CMK (cell line): Measurements from ENCODE around the gene CAGE1.
"Not testable (repeated sequence)": the region's sequence is repeated elsewhere in the genome, so short reads cannot be mapped to it uniquely, and the experiment has no call there.

ENCODE experiments used
- DNase-seq: peaks from one replicate; pipeline ENCODE4 v3.0.0-alpha.2; 2010; ENCODE audit warnings: low read depth

The CAGE1 gene

DNA sequence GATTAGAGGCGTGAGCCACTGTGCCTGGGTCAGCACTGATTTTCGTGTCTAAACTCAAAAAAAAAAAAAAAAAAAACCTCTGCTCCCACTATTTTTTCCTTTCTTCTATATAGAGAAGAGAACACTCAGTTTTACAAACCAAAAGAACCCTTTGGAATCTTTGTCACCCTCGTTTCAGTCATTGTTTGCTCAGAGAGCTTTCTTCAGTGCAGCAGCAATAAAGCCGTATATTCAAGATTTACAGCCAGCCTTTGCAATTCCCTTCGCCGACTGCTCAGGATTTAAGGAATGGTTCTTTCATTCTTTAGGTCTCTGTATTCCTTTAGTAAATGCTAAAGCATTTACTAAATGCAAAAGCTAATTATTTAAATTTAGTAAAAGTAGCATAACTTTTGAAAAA, 20.2 kb upstream of the CAGE1 start:
- DNase-seq, result no peak

DNA sequence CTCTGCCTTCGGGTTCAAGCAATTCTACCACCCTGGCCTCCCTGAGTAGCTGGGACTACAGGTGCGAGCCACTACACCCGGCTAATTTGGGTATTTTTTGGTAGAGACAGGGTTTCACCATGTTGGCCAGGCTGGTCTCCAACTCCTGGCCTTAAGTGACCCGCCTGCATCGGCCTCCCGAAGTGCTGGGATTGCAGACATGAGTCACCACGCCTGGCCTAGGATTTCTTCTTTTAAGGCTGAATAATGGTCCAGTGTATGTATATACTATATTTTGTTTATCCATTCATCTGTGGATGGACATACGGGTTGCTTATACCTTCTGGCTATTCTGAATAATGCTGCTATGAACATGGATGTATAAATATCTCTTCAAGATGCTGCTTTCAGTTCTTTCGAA, 17.2 kb upstream of the CAGE1 start:
- DNase-seq, result no peak

DNA sequence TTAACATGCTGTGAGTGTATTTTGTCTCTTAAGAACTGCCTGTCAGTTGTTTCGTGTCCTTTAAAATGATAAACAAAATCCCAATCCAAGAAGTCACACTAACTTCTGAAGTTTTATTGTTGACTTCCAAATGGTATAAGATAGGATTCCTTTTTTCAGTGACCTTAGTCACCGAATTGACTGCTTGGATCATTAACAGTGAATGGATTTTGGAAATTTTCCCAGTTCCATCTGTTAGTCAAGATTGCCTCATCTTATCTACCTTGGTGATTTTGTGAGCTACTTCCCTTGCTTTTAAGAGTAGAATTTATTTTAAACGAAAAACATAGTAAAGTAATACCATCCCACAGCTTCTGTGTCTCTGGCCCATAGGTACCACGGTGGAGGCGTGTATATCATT, 15.0 kb upstream of the CAGE1 start:
- DNase-seq, result no peak

DNA sequence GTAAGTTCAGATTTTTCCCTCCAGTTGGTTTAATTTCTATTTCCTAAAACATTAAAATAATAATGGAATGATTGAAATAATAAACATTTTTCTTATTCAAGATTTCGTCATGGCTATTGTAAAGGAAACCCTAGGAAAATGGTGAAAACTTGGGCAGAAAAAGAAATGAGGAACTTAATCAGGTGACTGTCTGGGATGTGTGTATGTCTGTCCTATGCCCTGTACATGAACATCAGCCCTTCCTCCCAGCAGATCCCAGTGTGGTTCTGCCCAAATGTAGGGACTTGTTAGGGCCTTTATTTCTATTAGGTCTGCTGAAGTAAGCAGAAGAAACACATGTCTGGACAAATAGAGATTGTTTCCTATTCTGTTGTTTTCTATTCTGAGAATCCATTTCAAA, 13.2 kb upstream of the CAGE1 start:
- DNase-seq, result no peak

DNA sequence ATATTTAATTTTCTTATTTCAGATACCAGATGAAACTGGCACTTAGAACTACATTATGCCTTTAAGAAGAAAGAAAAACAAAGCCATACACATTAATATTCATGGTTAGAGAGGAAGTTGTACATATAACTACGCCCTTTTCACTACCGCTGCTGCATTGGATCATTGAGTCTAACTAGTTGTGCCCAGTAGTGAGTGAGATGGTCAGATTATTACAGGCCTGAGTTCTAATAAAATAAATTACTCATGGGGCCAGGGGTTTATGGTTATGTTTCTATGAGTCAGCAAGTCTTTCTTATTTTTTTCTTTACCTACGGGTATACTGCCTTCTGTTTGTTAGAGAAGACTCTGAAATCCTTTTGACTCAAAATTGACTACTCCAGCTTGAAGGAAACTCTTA, 11.5 kb upstream of the CAGE1 start:
- no peak for DNase-seq

DNA sequence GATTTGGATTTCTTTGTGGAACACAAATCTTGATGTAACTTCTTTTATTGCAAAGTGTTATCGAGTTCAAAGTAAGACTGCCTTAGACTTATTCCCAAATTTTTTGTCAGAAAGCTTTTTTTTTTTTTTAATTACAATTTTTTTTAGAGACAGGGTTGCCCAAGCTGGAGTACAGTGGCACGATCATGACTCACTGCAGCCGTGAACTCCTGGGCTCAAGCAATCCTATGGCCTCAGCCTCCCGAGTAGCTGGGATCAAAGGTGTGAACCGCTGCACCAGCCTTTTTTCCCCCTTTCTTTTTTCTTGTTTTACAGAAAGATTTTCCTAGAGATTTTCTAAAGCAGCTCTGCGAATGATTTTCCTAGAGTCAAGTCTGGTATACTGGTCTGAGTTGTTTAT, 2.9 kb upstream of the CAGE1 start:
- DNase-seq, result no peak

DNA sequence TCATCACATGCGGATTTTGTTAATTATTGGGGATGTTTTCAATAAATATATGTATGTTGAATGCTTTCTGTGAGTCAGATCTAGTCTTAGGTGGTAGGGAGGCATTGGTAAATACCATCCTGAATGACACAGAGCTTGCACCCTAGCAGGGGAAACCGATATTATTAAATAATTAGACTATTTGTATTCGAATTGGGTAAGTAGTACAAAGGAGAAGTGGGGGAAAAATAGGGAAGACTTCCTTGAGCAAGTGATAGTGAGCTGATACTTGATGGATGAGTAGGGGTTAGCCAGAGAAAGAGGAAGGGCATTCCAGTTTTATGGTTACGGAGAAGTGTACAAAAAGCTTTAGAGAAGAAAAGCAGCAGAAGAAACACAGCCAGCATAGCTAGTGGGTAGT, 1.6 kb upstream of the CAGE1 start:
- DNase-seq, result no peak

DNA sequence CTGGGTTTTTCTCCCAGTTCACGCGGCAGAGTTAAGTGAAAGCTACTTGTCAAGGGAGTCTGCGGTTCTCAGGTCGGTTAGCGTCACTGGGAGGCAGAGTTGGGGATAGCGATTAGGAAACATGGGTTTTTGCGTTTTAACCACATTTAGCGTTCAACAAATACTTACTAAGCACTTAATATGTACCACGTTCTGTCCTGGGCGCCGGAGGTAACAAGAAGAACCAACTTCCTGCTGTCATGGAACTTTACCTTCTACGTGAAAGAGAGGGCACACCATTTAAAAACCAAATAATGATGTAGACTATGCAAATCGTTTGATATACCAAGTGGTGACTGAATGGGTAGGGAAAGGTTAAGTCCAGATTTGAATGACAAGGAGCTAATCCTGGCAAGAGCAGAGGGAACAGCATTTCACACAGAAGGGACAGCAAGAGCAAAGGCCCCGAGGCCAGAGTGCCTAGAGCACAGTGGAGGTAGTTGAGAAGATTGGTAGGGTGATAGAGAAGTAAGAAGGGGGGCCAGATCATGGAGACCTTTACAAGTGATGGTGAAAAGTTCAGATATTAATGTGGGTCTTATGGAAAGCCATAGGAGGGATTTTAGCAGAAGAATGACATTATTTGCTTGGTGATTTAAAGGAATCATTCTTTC, 810 bp upstream of the CAGE1 start:
- DNase-seq, result no peak

DNA sequence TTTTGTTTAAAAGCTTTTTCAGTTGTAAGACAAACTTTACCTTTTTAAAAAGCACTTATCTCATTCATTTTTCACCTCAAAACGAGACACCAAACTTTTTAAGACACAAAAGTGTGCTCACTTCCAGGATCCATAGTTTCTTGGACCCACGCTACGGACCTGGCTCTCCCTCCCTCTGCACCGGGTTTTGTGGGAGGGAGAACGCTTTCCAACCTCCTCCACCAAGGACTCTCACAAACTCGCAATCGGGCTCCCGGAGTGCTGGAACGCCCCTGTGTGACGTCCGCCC, 436 bp downstream of the CAGE1 start:
- no peak for DNase-seq

DNA sequence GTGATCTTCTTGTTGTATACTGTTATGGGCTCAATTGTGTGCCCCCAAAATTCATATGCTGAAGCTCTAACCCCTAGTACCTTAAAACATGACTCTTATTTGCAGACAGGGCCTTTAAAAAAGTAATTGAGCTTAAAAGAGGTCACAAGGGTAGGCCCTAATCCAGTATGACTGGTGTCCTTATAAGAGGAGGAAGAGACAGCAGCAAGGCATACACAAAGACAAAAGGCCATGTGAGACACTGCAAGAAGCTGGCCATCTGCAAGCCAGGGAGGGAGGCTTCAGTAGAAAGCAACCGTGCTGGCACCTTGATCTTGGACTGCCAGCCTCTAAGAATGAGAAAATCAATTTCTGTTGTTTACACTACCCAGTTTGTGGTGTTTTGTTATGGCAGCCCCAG, 8.4 kb downstream of the CAGE1 start:
- DNase-seq, result no peak

DNA sequence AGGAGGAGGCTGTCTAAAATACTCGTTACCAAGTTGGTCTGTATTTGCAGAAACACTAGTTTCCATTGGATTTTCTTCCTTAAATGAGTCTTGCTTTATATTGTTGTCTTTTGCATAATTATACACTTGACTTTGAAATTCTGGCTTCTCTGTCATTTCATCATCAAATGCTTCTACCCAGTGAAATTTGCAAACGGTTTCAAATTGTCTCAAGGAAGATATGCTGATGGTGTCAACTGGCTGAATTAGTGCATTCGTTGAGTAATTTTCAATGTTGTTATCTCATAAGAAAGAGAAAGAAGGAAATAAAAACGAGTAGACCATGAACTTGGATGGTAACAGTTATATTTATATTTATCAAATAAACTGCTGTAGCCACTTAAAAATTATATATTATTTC, 10.8 kb downstream of the CAGE1 start:
- no peak for DNase-seq

DNA sequence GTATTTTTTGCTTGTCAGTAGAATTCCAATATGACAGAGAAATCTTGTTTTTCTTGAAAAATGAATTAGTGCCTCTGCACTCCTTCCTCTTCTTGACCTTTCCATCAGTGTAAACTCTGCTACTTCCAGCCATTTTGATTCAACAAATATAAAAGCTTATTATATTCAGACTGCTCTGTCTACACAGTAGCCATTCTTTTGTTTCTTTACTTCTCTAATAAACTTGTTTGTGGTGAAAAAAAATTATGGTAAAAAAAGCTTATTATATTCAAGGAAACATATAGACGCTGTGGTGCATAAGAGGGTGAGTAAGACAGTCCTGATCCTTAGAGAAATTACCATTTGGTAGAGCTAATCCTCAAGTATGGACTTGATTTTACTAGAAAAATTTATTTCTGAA, 11.6 kb downstream of the CAGE1 start:
- no peak for DNase-seq

DNA sequence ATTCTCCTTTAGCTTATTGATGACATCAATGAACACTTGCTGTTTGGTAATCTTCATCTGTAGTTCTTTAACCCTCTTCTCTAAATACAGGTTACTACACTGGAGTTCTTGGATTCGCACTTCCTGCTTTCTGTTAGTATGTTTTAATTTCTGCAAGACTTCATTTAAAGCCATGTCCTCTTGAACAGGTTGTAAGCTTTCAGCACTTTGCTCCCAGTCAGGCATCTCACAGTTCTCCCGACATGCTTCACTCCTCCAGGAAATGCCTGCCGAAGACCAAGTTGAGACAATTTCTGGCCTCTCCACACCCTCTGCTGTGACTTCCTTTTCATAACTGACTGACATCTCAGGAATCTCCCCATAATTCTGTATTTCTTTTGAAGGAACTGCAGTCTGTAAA, 15.8 kb downstream of the CAGE1 start:
- no peak for DNase-seq

DNA sequence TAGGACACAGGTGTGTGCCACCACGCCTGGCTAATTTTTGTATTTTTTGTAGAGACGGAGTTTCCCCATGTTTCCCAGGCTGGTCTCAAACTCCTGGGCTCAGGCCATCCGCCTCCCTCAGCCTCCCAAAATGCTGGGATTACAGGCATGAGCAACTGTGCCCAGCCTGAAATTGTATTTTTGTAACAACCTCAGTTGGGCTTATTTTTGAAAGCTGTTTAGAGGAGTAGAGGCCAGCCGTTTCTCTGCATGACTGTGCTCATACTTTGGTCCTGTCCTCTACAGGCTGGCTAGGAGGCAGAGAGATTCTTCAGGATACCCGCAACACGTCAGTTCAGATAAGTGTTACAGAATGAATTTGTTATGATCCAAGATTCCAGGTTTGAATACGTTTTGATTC, 22.1 kb downstream of the CAGE1 start:
- DNase-seq, result no peak

DNA sequence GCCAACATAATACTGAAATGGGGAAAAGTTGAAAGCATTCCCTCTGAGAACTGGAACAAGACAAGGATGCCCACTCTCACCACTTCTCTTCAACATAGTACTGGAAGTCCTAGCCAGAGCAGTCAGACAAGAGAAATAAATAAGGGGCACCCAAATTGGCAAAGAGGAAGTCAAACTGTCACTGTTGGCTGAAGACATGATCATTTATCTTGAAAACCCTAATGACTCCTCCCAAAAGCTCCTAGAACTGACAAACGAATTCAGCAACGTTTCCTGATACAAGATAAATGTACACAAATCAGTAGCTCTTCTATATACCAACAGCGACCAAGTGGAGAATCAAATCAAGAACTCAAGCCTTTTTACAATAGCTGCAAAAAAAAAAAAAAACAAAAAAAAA, 37.6 kb downstream of the CAGE1 start:
- not testable (repeated sequence) for DNase-seq

DNA sequence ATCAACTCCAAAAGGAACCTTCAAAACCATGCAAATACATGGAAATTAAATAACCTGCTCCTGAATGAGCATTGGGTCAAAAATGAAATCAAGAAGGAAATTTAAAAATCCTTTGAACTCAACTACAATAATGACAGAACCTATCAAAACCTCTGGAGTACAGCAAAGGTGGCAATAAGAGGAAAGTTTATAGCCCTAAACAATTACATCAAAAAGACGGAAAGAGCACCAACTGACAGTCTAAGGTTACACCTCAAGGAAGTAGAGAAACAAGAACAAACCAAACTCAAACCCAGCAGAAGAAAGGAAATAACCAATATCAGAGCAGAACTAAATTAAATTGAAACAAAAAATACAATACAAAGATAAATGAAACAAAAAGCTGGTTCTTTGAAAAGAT, 39.0 kb downstream of the CAGE1 start:
- DNase-seq, result not testable (repeated sequence)

DNA sequence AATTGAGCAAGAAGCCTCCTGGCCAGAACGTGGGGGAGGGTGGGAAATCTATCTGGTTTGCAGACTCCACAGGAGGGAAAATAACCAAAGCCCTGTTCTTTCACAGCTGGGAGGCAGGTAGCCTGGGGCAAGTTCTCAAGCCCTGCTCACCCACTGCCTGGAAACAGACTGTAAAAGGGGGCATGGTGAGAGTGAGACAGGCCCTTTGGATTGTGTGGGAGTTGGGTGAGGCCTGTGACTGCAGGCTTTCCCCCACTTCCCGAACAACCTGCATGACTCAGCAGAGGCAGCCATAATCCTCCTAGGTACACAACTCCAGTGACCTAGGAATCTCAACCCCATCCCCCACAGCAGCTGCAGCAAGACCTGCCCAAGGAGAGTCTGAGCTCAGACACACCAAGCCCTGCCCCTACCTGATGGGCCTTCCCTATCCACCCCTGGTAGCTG, 42.0 kb downstream of the CAGE1 start:
- DNase-seq, result not testable (repeated sequence)

DNA sequence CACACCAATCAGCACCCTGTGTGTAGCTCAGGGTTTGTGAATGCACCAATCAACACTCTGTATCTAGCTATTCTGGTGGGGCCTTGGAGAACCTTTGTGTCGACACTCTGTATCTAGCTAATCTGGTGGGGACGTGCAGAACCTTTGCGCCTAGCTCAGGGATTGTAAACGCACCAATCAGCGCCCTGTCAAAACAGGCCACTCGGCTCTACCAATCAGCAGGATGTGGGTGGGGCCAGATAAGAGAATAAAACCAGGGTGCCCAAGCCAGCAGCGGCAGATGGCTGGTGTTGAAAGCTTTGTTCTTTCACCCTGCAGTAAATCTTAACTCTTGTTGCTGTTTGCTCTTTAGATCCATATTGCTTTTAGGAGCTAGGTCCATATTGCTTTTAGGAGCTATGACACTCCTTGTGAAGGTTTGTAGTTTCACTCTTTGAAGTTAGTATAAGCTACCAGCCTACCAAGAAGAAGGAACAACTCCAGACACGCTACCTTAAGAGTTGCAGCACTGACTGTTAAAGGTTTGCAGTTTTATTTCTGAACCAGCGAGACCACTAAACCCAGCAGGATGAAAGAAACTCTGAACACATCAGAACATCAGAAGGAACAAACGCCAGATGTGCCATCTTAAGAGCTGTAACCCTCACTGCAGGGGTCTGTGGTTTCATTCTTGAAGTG, 44.6 kb downstream of the CAGE1 start:
- not testable (repeated sequence) for DNase-seq

DNA sequence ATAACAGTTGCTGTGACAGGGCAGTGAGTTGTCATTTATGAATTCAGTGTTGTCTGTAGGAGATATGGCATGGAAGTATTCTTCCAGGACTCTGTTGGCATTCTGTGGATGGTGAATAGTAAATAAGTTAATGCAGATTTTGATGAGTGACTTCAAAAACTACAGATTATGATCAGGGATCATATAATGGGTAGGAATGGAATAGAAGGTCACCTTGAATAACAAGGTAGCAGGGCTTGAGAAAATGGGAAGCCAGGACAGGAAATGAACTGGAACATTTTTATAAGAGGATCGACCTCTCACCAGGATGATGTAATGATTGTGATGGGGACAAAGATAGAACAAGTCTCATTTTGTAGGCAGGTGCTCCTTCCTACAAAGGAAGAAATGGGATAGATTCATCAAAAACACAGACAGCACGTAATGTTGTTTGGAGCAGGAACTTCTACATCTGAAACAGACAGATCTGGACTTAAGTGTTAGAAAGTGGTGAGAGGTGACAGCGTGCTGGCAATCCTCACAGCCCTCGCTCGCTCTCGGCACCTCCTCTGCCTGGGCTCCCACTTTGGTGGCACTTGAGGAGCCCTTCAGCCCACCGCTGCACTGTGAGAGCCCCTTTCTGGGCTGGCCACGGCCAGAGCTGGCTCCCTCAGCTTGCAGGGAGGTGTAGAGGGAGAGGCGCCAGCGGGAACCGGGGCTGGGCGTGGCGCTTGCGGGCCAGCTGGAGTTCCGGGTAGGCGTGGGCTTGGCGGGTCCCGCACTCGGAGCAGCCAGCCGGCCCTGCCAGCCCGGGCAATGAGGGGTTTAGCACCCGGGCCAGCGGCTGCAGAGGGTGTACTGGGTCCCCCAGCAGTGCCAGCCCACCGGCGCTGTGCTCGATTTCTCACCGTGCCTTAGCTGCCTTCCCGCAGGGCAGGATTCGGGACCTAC, 45.7 kb downstream of the CAGE1 start:
- no peak for DNase-seq

DNA sequence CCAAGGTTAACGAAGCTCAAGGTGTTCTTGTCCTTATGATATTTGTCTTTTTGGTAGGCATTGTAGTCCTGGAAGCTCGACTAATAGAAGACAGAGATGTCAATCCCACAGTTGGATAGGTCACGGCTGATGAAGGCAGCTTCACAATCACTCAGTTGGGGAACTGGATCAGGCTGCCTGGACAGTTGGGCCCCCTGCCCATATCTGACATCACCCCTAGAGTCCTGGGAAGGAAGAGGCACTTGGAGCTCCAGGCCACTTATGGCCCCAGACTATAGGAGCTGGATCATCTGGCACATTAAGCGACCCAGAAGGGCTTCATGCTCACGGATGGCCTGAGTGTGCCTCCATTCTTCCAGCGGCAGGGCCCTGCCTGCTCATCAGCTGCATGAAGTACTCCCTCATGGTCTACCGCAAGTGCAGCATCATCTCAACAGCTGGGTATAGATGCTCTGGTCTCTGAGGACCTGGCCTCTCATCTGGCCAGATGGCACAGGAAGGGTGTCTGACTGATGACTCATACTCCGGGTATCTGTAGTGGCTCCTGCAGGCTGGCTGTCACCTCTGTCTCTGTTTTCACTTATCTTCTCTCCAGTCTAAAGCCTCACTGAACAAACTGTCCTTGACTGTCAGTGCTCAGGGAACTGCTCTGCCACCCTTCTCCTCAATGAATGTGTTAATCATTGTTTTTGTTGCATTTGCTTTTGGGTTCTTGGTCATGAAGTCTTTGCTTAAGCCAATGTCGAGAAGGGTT, 47.4 kb downstream of the CAGE1 start:
- DNase-seq, result no peak

DNA sequence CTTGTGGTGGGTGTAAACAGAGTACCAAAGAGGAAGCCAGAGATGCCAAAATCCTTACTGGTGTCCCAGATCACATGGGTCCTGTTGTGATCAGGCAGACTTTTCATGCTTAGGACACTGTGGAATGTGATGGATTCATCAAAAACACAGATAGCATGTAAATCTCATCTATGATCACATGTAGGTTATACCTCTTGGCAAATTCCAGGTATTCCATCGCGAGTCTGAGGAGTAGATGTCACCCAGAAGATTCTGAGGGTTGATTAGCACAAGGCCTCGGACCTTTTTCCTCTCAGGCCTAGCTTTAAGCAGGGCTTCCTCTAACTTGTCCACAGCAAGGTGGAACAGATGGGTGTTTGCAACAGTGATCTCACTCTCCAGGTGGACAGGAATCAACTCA, 48.3 kb downstream of the CAGE1 start:
- no peak for DNase-seq

DNA sequence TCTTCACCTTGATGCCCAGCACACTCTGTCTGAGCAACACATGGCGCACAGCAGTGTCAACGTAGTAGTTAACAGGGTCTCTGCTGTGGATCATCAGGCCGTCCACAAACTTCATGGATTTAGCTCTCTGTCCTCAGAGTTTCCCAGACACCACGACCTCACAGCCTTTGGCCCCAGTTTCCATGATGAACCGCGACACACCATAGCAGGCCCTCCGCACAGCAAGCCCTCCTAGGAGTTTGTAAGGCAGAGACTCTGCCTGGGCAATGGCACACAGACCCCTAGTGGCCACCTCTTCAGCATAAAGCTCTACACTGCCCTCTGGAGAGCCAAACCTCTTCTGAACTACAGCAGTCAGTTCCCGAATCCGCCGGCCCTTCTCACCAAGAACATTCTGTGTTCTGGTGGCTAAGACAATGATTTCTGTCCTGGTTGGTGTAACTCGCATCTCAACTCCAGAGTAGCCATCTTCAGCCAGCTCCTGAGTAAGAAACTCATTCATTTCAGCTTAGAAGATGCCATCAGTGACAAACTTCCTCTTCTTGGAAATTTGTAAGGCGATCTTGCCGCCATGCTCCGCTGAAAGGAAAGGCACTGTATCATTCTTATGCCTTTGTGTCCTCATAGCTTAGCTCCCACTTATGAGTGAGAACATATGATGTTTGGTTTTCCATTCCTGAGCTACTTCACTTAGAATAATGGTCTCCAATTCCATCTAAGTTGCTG, 50.4 kb downstream of the CAGE1 start:
- not testable (repeated sequence) for DNase-seq
